ENCODE data around the gene GRIK2.

GRIK2 gene

GRCh38 chr6:101921829-101922450 lies 528.4 kb downstream of the GRIK2 start:
- DNase-seq: no peak

DNA sequence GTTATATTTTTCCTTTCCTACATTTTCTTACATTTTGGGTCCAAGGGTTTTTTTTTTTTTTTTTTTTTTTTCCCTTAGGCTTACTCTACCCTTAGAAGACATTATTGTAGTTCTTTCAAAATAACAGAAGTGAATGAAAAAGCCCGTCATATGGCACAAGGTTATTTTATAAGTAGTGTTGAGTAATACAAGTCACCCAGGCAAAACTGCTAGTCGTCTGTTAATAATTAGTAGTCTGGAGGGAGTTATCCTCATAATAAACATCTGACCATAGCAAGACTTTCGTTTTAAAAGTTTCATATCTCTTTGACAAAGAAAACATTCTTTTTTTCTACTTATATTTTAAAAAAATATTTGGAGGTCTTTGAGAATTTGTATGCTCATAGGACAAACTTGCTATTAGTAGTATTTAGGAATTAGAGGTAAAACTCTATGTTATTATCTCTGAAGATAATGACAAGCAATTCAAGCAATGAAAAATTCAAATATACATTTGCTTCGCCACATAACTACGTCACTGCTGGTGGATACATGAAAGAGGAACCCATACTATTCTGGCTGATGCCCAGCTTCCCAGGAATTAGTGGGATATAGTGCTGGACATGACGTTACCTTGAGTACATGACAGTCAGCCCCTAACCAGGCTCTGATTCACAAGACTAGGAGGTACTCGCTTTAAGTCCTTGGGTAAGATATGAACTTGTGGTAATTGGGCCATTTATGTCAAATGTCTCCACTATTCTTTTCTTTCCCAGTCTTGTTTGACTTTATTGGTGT lies 532.8 kb downstream of the GRIK2 start:
- DNase-seq: no peak

DNA sequence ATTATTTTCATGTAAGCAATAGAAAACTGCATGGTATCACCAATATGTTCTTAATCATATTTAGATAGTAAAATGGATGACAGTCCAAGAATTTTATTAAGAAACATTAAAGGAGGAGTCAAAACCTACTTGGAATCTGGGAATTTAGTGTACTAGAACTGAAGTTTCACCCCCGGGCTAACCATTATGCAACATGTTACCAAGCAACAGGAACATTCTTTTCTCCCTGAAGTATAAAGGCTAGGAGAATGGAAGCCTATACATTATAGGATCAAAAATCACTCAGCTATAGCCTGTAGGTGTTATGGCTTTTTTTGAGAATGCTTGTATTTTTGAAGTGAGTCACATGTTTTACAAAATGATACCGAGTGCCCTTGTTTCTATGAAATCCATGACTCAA lies 538.3 kb downstream of the GRIK2 start:
- DNase-seq: no peak

- no peak for DNase-seq
These were observed 539.2 kb downstream of the GRIK2 start for GRCh38 chr6:101932704-101933103.

- no peak for DNase-seq
These were observed 542.2 kb downstream of the GRIK2 start for GRCh38 chr6:101935732-101936131.

- no peak for DNase-seq
These were observed 543.0 kb downstream of the GRIK2 start for GRCh38 chr6:101936516-101936915.

DNA sequence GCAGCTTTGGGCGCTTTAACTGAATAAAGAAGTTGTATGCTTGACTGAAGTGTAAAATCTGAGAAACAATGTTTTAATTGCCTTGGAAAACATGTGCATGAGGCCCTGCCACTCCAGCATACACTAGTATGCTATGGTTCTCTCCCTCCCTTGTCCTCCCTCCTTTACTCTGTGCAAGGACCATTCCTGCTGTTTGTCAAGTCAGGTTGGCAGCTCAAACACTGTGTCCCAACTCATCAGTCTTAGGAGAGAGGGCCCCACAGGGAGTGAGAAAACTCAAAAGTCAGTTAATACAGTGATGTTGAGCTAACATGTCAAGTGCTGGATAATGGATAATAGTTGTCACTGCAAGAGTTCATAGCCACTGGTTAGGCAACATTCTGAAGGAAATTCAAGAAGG lies 543.6 kb downstream of the GRIK2 start:
- no peak for DNase-seq

DNA sequence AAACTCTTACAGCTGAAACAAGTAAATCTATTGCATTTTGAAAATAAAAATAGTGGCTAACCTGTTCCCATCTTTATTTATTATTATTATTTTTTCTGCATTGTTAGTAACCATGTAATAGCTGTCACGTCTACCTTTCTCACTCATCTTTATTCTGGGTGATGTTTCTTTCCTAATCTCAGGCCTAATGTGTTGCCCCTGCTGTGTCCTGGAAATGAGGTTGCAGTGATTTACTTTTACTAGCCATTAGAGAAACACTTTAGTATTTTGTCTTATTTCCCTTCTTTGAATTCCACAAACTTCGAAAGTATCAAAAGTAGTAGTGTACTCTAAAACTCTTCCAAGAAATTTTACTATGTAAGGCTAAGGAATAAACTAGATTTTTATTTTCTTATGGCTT lies 546.9 kb downstream of the GRIK2 start:
- no peak for DNase-seq

DNA sequence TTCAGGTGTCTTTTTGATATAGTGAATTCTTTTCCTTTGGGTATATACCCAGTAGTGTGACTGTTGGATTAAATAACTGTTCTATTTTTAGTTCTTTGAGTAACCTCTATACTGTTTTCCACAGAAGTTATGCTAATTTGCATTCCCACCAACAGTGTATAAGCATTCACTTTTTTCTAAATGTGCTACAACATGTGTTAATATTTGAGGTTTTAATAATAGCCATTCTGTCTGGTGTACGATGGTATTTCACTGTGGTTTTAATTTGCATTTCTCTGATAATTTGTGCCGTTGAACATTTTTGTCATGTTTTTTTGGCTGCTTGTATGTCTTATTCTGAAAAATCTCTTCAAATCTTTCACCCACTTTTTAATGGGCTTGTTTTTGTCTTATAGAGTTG lies 563.5 kb downstream of the GRIK2 start:
- DNase-seq: no peak

- no peak for DNase-seq
These were observed 567.8 kb downstream of the GRIK2 start for GRCh38 chr6:101961357-101961756.

GRCh38 chr6:101980924-101981323 lies 587.4 kb downstream of the GRIK2 start:
- no peak for DNase-seq

DNA sequence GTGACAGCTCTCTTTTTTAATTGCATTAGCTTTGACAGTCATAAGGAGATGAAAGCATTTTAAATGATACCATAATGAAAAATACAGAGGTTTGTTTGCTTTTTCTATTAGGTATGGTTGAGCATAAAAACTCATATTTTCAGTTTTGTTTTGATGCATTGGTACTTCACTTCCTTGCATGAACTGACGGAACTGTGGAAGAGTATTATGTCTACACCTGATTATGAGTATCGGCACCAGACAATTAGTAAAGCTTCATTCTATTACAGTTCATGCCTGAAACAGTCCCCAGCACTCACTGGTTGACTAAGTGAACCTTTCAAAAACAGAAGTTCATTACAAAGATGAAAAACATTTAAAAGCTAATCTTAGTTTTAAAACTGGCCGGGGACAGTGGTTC lies 593.0 kb downstream of the GRIK2 start:
- DNase-seq: no peak

DNA sequence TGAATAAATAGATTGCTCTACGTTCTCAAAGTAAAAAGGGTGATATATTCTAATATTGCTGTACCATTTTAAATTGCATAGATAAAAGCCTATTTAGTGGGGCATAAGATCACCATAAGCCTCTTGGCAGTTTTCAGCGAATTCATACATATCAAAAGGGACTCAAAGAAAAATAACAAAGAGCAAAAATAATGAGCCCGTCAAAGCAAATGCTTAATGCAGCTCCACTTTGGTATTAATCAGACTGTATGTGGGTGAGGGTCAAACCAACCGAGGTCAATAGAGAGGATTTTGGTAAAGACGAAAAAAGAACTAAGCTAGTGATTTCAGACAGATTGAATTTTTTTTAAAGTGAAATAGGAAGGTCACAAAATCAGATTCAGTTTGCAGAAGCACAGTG lies 598.8 kb downstream of the GRIK2 start:
- DNase-seq: no peak

DNA sequence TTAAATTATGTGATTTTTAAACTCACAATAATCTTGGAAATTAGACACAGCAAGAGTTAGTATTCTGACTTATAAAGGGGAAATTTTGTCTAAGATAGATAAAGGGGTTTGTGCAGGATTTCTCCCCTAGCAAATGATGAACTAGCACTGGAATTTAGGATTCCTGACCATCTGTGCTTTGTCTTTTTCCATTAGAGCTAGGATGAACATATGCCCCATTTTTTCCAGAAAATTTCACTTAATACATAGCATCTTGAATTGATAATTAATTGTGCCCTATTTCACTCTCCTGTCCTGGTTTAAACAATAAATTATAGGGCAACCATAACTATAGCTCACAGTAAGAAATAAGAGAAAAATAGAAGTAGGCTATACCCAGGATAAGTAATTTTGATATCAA lies 601.0 kb downstream of the GRIK2 start:
- DNase-seq: no peak

GRCh38 chr6:102015431-102015830 lies 621.9 kb downstream of the GRIK2 start:
- DNase-seq: no peak

- DNase-seq: no peak
These were observed 628.8 kb downstream of the GRIK2 start for GRCh38 chr6:102022281-102022680.

GRCh38 chr6:102022803-102023202 lies 629.3 kb downstream of the GRIK2 start:
- no peak for DNase-seq

DNA sequence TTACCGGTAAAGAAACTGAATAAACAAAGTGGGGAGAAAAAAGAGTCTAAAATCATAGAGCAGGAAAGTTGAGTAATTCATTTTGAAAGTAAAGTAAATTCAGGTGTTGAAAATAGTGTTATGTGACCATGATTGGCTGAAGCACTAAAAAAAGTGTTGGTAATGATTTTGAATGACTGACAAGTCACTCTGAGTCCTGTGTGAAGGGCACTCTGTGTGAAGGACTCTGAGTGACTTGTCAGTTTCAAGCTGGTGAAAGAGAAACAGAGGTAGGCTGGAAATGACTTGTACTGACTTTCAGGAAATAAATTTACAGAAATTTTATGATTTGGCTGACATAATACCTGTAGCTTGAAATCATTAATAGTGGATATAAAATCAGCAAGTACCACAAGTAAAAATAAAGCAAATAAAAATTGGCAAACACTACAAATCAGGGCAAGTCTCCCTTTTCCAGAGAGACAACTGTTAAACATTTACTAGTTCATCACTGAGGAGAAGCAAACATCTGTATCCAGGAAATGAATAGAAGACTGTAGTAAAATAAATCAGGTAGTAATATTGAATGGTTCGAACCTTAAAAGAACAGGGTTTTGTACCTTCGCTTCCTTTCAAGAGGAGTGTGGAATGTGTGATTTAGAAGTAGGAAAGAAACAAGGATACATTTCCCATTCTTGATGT lies 630.6 kb downstream of the GRIK2 start:
- no peak for DNase-seq

DNA sequence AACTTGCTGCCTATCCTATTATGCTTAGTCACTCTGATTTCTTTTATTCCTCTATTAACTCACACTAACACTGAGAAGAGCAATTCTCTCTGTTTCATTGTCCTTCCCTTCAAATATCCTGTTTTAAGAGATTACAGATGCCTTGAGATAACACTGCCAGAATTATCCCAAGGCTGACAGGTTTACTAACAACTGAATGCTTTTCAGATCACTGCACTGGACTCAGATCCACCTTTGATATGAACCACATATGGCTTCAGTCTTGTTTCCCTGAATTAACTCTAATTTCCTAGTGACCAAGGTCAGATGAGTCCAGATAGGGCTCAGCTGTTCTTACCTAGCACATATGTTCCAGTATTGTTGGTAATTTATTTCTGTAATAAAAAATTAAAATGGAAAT lies 633.1 kb downstream of the GRIK2 start:
- DNase-seq: no peak

GRCh38 chr6:102028176-102028575 lies 634.7 kb downstream of the GRIK2 start:
- no peak for DNase-seq

DNA sequence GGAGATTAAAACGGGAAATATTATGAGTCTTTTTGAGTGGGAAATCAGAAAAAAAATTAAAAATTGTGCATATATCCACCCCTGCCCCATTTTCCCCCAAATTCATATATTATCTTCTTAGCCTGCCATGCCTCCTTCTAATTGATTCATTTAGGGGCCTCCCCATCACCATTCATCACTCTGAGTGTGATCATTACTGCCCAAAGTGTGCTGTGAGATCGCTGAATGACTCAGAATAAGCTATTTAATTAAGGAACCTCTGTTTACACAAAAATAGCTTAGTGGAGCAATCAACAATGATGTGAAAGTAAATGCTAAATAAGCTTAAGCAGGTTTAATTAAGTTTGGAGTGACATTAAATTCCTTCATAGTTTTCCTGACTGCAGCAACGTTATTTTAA lies 645.5 kb downstream of the GRIK2 start:
- DNase-seq: no peak

DNA sequence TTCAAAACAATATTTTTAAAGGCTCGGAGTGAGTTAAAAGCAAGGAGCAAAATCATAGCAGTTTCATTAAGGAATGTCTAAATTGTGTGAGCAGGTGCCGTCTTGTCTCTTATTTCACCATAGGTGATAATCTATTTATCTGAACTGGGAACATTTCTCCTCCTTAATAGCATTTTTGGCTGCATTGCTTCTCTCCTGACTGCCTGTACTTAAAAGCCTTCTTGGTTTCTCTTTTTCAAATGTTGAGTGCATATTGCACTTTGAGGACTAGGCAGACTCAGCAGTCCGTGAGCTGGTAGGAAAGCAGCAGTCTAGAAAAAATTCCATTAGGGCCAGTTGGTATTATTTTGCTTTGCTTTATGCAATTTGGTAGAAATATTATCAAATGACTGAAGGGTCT lies 645.9 kb downstream of the GRIK2 start:
- no peak for DNase-seq

GRCh38 chr6:102051001-102051400 lies 657.5 kb downstream of the GRIK2 start:
- DNase-seq: no peak

- DNase-seq: no peak
These were observed 658.2 kb downstream of the GRIK2 start for GRCh38 chr6:102051720-102052119.

Measured in activated naive CD4-positive, alpha-beta T cell treated with Interleukin-2 at 50 U/mL for 16 hours (primary cell).